DMS153 (cell line): ENCODE results near the gene NFATC2.
"Not testable (repeated sequence)": the region's sequence is repeated elsewhere in the genome, so short reads cannot be mapped to it uniquely, and the experiment has no call there.

ENCODE experiments used
- DNase-seq: peaks from one replicate; lab custom pipeline; 2025; lab: John Stamatoyannopoulos, UW

NFATC2 gene

DNA sequence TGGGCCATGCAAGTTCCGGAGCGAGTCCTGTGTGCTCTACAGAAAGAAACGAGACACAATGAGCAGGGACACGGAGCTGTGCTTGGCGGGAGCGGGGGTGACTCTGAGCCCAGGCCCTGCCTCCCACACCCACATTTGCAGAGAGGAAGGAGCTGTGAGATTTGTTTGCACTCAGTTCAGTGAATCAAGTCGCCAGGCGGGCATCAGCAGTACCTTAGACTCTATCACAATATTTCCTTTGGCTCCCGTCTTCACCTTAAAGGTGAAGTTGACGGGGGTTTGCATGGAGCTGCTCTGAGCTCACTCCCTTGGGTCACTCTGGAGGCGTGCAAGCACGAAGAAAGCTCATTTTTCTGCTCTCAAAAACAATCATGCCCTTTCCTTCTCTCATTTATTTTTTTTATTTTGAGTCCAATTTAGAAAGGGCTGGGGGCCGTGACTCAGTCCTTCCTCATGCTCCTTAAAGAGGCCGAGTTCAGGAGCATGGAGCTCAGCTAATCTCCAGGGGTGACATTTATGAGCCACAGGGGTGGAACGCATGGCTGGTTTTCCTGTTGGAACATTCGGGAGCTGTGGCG is 188.2 kb downstream of the NFATC2 start:
- DNase-seq = no peak

DNA sequence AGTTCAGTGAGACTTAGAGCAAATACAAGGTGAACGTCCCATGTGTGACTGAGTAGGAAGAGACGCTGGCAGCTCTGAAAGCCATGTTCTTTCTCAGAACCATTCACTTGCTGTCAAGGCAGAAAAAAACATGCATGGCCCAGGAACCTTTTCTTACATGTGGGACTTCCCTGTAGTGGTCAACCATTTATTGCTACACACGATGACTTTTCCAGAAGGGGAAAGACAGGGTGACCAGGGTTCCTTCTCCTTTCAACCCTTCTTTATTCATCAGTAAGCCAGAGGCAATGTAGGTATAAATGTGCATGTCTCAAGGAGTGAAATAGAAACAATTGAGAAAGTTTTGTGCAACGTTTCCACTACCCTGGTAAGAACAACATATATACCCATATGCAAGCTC is 189.0 kb downstream of the NFATC2 start:
- no peak for DNase-seq

DNA sequence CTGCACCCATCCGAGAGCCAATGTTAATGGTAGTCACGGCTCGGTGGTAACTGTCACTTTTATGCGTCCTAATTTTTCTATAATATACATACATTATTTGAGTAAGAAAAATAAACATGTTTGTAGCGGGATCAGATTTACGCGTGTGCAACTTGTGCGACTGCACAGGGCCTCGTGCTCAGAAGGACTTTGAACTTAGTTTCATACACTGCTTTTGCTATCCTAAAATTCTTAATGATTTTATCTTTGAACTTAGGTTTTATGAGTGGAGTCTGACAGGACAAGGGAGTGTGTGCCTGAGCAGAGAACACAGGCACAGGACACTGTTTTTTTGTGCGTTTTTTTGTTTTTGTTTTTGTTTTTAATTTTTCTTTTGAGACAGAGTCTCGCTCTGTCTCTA is 189.7 kb downstream of the NFATC2 start:
- DNase-seq = no peak

DNA sequence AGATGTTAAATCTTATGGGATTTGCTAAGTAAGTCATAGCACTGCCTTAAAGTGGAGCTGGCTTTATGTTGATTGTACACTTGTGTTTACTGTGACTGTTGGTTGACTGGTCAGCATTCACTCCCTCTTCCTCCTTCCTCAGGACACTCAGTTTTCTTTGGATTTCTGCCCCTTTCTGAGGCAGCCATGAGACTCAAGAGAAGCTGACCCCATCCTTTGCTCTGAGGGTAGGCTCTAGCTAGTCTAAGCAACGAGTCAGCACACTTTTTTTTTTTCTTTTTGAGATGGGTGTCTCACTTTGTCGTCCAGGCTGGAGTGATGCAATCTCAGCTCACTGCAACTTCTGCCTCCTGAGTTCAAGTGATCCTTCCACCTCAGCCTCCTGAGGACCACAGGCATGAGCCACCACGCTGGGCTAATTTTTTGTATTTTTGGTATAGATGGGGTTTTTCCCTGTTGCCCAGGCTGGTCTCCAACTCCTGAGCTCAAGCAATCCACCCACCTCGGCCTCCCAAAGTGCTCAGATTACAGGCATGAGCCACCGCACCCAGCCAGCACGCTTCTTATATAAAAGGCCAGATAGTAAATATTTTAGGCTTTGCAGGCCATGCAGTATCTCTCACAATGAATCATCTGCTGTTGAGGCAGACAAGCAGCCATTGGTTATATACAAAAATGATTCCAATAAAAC is 191.4 kb downstream of the NFATC2 start:
- DNase-seq = no peak

DNA sequence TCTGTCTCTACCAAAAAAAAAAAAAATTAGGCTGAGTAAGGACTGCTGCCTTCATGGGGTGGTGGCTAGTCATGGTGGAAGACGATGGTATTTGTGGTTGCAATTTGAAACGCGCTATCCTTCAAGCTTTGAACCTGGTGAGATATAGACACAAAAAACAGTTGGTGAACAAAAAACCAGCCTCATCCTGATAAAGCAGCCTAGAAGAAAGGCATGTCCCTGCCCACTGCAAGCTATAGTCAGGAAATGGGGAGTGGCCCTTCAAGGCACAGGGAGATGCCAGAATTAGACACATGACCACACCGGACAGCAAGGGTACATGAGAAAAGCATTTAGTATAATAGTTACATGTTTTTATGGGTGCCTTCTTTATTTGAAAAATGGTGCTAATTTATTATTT is 193.6 kb downstream of the NFATC2 start:
- DNase-seq = no peak

DNA sequence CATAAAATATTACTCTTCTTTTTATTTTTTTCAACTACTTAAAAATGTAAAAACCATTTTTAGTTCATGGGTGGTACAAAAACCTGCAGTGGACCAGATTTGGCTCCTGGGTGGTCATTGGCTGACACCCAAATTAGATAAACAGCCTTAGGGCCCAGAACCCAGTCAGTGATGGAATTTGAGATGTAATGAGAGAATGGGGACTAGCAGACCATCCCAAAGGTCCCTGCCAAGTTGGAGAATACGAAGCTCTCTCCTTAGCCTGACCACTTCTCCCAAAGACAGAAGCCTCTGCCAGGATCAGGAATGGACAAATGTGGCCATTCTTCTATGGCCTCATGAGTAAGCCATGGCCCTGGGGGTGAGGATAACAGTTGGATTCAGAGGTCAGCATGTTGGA is 194.7 kb downstream of the NFATC2 start:
- DNase-seq = no peak

DNA sequence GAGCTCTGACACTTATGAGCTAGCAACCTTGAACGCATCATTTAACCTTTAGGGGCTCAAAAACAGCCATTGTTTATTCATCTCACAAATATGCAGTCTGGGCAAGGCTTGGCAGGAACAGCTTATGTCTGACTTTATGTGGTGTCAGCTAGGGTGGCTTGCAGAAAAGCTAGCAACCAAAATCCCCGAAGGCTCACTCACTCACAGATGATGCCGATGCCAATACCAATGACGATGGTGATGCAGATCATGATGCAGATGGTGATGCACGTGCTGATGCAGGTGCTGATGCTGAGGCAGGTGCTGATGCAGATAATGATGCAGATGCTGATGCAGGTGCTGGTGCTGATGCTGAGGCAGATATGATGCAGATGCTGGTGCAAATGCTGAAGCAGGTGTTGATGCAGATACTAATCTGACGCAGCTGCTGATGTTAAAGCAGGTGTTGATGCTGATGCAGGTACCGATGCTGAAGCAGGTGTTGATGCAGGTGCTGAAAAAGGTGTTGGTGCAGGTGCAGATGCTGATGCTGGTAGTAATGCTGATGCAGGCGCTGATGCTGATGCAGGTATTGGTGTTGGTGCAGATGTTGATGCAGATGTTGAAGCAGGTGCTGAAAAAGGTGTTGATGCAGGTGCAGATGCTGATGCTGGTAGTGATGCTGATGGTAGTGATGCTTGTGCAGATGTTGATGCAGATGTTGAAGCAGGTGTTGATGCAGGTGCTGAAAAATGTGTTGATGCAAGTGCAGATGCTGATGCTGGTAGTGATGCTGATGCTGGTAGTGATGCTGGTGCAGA is 195.6 kb downstream of the NFATC2 start:
- no peak for DNase-seq

DNA sequence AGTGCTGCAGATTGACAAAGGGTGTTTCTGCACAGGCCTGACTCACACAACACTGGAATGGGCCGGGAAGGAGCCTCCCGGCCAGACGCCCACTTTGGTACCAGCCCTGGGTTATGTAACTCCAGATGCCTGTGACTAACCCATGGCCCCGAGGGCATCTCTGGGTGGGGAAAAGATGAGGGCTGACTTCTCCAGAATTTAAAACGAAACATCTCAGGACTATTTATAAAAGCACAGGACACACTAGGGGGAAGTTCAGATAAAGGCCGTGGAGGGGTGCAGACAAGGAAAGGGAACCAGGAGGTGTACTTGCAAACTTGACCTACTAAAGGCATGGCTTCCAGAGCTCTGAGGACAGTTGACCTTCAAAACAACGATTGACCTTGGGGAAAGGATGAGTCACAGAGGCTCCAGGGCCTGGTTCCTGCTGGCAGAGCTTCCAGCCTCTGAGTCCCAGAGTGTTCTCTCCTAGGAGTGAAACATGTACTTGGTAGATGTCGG is 196.9 kb downstream of the NFATC2 start:
- no peak for DNase-seq

DNA sequence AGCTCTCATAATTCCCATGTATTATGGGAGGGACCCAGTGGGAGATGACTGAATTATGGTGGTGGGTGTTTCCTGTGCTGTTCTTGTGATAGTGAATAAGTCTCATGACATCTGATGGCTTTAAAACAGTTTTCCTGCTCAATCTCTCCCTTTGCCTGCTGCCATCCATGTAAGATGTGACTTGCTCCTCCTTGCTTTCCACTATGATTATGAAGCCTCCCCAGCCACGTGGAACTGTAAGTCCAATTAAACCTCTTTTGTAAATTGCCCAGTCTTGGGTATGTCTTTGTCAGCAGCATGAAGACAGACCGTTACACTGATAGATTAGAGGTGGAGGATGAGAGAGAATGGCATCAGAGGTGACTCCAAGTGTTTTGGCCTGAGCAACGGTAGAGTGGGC is 198.7 kb downstream of the NFATC2 start:
- DNase-seq = not testable (repeated sequence)

DNA sequence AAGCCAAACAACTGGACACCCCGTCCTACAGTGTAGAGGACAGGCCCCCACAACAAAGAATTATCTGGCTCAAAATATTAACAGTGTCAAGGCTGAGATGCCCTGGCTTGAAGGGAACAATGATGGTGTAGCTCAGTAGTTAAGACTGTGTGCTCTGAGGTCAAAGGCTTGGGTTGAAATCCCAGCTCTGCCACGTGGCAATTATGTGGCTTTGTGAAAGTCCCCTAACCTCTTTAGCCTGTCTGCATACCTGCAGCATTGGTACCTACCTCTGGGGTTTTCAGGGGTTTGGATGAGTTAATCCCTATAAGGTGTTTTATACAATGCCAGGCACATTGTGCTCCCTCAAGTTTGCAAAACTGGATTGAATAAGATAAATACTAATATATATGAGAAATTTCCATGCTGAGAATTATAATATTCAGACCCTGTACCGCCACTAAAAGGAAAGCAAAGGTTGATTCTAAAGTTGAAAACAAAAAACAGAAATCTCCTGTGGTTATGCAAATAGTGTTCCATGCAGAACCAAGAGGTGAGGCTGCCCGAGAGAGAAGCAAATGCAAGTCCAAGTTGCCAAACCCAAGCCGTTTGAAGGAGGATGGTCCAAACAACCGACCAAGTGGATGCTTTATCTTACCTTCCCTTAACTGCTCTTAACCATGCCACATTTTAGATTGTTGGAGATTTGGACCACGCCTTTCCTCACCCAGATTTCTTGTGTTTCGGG is 199.8 kb downstream of the NFATC2 start:
- DNase-seq = no peak

DNA sequence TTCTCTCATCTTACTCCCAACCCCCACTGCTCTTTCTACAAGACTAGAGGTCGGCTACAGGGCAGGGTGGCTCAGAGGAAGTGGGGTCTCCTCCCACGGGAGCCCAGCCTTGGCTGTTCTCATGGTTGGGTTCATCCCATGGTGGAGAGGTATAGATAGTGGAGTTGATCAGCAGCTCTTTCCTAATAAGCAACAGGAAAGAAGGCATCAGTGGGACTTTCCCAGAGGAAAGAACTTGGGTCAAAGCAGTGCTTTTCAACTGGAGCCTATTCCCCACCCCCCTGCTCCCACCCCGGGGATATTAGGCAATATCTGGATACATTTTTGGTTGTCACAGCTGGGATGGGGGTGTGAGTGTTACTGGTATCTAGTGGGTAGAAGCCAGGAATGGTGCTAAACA is 200.9 kb downstream of the NFATC2 start:
- DNase-seq = no peak

DNA sequence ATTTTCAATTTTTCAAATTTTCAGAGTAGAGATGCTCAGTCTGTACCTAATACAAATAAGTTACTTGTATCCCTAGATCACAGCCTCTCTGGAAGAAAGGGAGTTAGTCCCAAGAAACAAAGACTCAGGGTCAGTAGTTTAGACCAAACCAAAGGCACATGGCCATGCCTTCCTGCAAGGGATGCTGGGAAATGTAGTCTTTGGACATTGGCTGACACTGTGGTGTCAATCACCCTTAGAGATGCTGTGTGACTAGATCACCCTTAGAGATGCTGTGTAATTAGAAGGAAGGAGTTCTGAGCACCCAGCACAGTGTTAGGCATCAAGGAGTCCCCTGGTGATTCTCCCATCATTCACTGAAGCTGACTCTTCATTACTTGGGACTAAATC is 202.1 kb downstream of the NFATC2 start:
- no peak for DNase-seq

DNA sequence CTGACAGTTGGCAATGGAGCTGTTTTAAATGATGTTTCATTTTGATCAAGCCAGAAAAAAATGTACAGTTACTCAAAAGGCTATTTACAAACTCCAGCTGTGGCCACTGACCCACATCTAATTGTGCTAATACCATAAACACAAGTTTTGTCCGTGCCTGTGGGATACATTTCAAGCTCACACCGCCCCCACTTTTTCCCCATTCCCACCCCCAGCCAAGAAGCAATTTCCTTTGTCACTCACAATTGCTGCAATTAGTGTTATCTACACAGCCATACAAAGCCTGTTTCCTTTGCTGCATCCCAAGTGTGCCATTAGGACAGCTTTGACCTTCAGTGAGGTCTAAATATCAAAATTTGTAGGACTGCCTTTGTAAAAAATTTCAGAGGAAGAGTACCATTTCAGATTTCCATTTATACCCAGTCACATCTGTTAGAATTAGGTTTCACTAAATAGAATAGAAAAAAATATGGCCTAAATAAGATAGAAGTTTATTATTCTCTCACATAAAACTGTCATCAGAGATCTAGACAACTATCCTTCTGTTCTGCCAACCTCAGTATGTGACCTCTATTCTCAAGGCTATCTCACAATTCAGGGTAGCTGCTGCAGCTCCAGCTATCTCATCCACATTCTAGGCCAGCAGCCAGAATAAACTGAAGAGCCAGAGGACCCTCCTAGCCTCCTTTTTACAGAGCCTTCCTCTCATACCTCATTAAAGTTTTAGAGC is 202.6 kb downstream of the NFATC2 start:
- no peak for DNase-seq

DNA sequence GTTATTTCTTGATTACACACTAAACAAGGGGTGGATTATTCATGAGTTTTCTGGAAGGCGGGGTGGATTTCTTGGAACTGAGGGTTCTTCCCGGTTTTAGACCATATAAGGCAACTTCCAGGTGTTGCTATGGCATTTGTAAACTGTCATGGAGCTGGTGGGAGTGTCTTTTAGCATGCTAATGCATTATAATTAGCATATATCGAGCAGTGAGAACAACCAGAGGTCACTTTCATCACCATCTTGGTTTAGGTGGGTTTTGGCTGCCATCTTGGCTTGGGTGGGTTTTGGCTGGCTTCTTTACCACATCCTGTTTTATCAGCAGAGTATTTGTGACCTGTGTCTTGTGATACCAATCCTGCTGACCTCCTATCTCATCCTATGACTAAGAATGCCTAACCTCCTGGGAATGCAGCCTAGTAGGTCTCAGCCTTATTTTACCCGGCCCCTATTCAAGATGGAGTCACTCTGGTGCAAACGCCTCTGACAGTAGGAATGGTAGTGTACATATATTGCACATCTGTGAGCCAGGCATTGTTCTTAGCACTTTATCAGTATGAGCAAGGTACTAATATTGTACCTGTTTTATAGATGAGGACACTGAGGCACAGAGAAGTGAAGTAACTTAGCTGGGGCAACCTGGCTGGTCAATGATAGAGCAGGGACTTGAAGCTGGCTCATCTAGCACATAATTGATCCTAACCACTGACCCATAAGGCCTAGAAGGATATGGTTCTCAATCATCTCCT is 203.7 kb downstream of the NFATC2 start:
- DNase-seq = no peak

DNA sequence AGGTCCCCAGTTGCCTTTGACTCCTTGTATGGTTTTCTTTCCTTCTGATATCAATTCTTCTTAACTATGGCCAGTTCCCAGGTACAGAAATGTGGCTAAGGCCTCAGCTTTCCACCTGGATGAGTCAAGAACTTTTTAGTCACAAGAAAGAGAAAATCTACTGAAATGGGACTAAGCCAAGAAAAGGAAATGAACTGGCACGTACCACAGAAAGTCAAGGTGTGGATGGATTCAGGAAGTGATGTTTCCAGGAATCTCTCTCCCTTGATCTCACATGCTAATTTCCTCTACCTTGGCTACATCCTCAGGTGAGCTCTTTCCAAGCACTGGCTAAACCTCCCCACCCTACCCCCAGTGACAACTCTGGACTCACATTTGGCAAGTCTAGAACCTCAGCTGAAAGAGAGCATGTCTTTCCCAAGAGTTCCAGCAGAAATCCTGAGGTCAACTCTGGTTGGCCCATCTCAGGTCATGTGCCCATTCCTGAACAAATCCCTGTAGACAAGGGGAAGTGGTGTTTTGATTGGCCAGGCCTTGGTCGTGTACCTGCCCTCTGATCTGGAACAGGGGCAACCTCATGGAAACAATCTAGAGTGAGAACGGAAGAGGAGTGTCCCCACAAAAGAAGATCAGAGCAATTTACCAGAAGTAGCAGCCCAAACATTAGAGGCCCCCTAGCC is 205.3 kb downstream of the NFATC2 start:
- no peak for DNase-seq
